RCC 7860 (cell line): ENCODE results near the gene PLA2G4A.

Source experiments
- DNase-seq: peaks from one replicate; pipeline ENCODE4 v3.0.0-alpha.2; 2015; ENCODE audit warnings: low spot score
- FAIRE-seq: peaks from 2 replicates; lab custom pipeline; 2012; peaks lifted over from hg19 to GRCh38; lab: Jason Lieb, UNC

Gene PLA2G4A

GRCh38 chr1:186829686-186830587 is 1.2 kb downstream of the PLA2G4A start:
- DNase-seq: no peak
- FAIRE-seq: no peak

GRCh38 chr1:186831168-186831567 is 2.4 kb downstream of the PLA2G4A start:
- FAIRE-seq (no peak), DNase-seq (no peak)

GRCh38 chr1:186834399-186834958 is 5.7 kb downstream of the PLA2G4A start:
- FAIRE-seq (no peak), DNase-seq (no peak)

GRCh38 chr1:186835448-186835847 is 6.7 kb downstream of the PLA2G4A start:
- DNase-seq (no peak), FAIRE-seq (no peak)

GRCh38 chr1:186837806-186838205 is 9.1 kb downstream of the PLA2G4A start:
- DNase-seq (no peak), FAIRE-seq (no peak)

- FAIRE-seq (no peak), DNase-seq (no peak)
These were observed 9.8 kb downstream of the PLA2G4A start for GRCh38 chr1:186838380-186839040.

- no peak for DNase-seq
- FAIRE-seq: no peak
These were observed 10.3 kb downstream of the PLA2G4A start for GRCh38 chr1:186839041-186839400.

GRCh38 chr1:186841599-186841998 is 12.8 kb downstream of the PLA2G4A start:
- FAIRE-seq: no peak

GRCh38 chr1:186842547-186842946 is 13.8 kb downstream of the PLA2G4A start:
- DNase-seq: no peak
- FAIRE-seq: no peak

More at GRCh38 chr1:186841599-186841998, 12.8 kb downstream of the PLA2G4A start:
- no peak for DNase-seq

GRCh38 chr1:186843226-186843625 is 14.5 kb downstream of the PLA2G4A start:
- DNase-seq (no peak), FAIRE-seq (no peak)

- no peak for FAIRE-seq
- DNase-seq: no peak
These were observed 15.2 kb downstream of the PLA2G4A start for GRCh38 chr1:186843931-186844330.

- no peak for FAIRE-seq
These were observed 16.9 kb downstream of the PLA2G4A start for GRCh38 chr1:186845576-186846210.

GRCh38 chr1:186848509-186849130 is 19.9 kb downstream of the PLA2G4A start:
- no peak for FAIRE-seq
- DNase-seq: no peak

More at GRCh38 chr1:186845576-186846210, 16.9 kb downstream of the PLA2G4A start:
- no peak for DNase-seq

GRCh38 chr1:186849271-186849671 is 20.5 kb downstream of the PLA2G4A start:
- no peak for FAIRE-seq

GRCh38 chr1:186849826-186850225 is 21.1 kb downstream of the PLA2G4A start:
- no peak for FAIRE-seq
- no peak for DNase-seq

More at GRCh38 chr1:186849271-186849671, 20.5 kb downstream of the PLA2G4A start:
- no peak for DNase-seq

GRCh38 chr1:186854102-186854501 is 25.4 kb downstream of the PLA2G4A start:
- DNase-seq: no peak
- FAIRE-seq: no peak

GRCh38 chr1:186858923-186859322 is 30.2 kb downstream of the PLA2G4A start:
- DNase-seq: no peak
- no peak for FAIRE-seq

GRCh38 chr1:186859995-186860394 is 31.2 kb downstream of the PLA2G4A start:
- DNase-seq: no peak
- no peak for FAIRE-seq

GRCh38 chr1:186864296-186864695 is 35.5 kb downstream of the PLA2G4A start:
- DNase-seq: no peak
- no peak for FAIRE-seq

- DNase-seq: no peak
- FAIRE-seq: no peak
These were observed 36.5 kb downstream of the PLA2G4A start for GRCh38 chr1:186865253-186865652.

- no peak for FAIRE-seq
These were observed 37.1 kb downstream of the PLA2G4A start for GRCh38 chr1:186865857-186866256.

More at GRCh38 chr1:186865857-186866256, 37.1 kb downstream of the PLA2G4A start:
- no peak for DNase-seq
